Measurements from ENCODE around the gene KLHL24.

- TF ChIP-seq CTCF (IDR thresholded peaks at IDR 0.05) (no peak), ZFX (IDR thresholded peaks at IDR 0.05; ENCODE audit: borderline replicate concordance) (no peak)
Measured at GRCh38 chr3:183698318-183698751, 62.9 kb downstream of the KLHL24 start.
